Measurements from ENCODE around the gene BMPR1A. TPM values are rescaled to one million over a fixed set of nuclear protein-coding genes. Genes with fewer than 3 reads are reported as not detected.
"Not testable (repeated sequence)": the region's sequence is repeated elsewhere in the genome, so short reads cannot be mapped to it uniquely, and the experiment has no call there.

Gene BMPR1A
- total RNA-seq, 1 donor from 2014 or later: 3.0 TPM

DNA sequence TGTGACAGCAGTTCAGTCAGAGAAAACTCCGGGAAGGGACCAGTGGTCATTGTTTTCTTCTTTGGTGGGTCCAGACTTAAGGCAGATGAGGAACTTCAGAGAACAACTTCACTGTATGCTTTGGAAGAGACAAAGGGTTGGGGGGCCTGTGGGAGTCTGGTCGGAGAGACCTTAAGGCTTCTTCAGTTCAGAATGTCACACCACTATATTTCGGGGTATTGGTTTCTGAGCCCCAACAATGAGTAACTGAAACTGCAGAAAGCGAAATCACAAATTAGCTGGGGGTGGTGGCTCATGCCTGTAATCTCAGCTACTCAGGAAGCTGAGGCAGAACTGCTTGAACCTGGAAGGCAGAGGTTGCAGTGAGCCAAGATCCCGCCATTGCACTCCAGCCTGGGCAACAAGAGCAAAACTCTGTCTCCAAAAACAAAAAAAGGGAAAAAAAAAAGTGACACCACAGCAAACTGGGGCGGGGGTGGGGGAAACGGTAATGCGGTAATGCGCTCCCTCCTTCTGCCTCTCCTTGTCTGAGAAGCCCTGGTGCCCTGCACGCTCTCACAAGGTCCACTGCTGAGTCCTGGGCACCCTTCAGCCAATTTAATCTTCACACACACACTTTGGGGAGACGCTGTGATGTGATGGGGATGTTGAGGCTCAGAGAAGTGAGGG lies 209.7 kb downstream of the BMPR1A start:
- no peak for DNase-seq (ENCODE audit: low read depth, low spot score)

DNA sequence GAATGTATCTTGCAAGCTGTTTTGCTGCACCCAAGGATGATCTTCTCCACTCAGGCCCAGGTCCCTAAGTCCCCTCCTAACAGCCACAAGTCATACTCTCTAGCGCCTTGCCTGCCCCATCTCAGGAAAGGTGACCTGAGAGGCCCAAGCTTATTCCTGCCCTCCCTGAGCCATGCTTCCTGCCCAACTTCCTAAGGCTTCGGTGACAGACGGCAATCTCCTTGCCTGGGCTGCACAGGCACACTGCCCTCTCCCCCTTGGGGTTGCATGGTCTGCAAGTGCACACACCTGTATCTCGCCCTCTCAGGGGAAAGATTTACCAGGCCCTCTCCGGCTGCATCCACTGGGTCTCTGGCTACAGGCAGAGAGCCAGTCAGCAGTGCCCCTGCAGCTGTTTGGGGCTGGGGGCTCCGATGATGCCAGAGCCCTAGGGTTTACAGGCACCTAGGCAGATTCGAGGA lies 211.1 kb downstream of the BMPR1A start:
- DNase-seq (ENCODE audit: low read depth, low spot score): no peak

DNA sequence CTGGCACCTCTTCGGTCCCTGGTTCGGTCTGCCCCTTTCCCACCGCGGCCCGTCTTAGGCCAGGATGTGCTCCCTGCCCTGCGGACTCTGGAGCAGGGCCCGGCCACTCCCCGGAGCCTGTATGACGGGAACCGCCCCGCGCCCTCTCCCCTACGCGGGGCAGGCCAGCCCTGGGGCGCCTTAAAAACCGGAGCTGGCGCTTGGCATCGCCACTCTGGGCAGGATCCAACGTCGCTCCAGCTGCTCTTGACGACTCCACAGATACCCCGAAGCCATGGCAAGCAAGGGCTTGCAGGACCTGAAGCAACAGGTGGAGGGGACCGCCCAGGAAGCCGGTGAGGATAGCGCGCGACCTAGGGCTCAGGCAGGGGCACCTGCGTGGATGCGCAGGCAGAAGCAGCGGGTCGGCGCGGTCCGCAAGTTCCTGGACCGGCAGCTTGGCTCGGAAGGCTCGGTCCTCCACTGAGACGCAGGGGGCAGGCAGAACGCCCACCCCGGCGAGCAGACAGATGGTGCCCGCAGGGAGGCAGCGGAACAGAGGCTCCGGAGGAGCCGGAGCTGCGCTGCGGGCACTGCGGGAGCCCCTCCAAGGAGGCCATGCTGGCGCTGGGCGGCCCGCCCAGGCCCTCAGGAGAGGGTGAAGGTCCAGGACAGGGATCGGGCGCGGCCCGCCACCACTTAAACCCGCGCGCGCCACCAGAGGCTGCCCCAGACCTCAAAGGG lies 212.0 kb downstream of the BMPR1A start, which contains the start of gene ADIRF:
TSS of gene ADIRF (plus strand) at position 212 of the 723 bp plus-strand sequence. CDS start at position 275, 63 bp downstream.
- no peak for DNase-seq (ENCODE audit: low read depth, low spot score)

DNA sequence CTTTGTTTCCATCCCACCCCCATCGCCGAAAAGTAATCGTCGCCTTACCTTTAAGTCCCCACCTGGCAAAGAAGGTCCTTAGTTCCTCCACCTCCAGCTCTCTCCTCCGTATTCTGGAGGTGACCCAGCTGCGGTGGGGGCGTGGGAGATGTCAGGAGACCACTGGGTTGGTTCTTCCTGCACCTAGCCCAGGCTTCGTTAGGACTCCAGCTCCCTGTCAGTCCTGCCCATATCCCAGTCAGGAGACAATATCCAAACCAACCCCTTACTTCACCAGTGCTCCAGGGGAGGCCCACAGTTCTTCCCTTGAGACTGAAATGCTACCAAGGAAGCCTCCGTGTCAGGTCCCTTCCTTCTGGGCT lies 212.6 kb downstream of the BMPR1A start:
- DNase-seq (ENCODE audit: low read depth, low spot score): no peak

DNA sequence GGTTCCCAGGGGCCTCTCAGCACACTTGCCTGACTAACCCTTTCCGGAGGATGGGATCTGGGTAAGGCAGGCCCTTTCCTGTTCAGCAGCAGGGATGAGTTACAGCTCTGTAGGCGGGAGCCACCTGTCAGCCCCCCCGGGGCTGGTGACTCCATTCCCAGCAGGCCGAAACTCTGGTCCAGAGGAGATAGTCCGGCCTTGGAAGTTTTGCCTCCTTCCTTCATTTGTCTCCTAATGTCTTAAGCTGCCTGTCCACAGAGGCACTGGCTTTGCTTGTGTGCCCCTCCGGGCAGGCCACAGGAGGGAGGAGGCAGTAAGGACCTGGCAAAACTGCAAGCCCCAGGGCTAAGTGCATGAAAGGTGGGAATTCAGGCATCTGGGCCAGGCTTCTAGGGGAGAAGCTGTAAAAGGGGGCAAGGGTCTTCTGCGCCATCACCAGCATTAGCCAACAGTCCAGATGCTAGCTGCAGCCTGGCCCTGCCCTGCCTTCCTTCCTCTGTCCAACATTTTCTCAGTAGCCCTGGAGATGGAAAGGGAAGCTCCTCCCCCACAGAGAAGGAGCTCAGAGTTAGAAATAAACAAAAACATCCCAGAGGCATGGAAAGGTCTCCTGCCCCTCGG lies 213.1 kb downstream of the BMPR1A start:
- DNase-seq (ENCODE audit: low read depth, low spot score): no peak

DNA sequence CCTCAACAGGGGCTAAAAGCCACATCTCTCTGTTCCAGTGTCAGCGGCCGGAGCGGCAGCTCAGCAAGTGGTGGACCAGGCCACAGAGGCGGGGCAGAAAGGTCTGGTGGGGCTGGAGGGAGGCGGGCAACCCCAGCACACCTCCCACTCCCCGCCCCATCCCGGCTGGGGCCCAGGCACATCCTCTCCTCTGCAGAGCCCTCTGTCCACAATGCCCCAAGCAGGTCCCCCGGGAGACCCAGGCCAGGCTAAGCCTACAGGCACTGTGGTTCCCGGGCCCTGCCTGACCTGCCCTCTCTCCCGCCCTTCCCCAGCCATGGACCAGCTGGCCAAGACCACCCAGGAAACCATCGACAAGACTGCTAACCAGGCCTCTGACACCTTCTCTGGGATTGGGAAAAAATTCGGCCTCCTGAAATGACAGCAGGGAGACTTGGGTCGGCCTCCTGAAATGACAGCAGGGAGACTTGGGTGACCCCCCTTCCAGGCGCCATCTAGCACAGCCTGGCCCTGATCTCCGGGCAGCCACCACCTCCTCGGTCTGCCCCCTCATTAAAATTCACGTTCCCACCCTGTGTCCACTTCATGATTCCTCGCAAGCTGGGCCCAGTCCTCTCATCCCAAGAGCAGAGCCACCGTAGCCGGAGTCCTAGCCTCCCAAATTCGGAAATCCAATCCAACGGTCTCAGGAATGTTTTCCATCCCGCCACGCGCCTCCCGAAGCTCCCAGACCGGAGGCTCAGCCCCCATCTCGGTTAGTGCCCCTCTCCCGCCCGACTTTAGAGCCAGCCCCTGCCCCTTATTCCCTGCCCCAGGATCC lies 214.0 kb downstream of the BMPR1A start:
- no peak for DNase-seq (ENCODE audit: low read depth, low spot score)

DNA sequence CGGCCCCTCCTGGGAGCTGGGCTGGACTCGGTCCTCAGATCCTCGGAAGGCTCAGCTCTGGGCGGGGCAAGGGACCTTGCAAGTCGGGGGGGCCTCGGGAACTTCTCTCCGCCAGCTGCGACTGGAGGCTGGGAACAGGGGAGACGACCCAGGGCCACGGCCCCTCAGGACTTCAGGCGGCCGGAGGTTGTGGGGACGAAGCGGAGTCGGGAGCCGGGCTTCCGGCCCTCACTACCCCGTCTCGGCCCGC lies 214.5 kb downstream of the BMPR1A start:
- no peak for DNase-seq (ENCODE audit: low read depth, low spot score)

DNA sequence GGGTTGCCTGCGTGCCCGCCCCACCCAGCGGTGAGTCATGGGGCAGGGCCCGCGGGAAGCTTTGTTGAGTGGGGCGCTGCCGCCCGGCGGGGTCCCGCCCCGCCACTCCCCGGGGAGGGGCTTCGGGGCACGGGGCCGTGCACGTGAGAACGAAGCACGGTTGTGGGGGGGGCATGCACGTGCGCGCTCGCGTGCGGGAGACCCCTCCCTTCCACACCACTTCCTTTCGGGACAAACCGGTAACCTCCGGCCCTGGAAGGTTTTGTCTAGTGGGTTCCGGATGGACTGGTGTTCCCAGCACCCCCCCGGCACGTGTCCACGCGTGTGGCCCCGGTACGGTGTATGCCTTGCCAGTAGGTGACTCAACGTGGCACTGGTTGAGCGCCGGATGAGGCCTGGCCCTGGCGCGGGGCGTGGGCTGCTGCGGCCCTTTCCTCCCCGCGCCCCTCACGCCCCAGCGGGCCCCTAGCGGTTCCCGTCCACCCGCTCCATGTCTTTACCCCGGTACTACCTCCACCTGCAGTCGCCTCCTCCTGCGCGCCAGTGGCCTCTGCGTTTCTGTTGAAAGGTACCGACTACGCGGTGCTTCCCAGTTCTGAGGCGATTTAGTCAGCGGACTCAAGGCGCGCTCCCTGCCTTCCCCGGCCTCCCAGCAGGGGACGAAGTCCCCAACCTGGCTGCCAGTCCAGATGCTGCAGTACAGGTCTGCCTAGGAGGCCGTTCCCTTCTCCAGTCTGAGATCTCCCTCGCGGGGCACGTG lies 215.0 kb downstream of the BMPR1A start:
- DNase-seq (ENCODE audit: low read depth, low spot score): no peak

DNA sequence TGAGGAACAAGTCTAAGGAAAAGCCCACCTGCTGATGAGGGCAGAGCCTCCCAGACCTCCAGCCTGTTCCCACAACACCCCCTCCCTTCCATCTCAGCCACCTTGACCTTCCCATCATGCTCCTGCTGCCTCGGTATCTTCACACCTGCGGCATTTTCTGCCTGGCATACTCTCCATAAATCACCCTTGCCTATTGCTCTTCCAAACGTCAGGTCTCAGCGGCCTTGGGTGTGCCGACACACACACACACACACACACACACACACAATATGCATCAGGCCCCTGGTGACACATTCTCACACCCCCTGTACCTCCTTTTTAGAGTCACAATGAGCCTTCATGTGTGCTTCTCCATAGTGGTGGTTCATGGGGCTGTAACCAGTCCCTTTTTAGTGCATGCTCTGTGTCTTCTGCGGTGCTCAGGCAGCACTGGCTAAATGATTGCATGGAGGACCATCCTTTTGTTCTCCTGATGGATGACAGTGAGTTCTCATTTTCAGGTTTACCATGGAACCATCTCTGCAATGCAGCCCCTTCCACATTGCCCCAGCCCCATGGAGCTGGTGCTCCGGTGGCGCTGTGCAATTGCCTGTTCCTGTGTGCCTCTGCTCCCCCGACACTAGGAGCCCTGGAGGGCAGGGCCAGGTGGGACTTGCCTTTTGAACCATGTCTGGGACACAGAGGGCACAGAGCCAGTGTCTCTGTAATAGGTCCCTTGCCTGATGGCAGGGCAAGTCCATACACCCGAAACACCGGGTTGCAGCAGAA lies 216.4 kb downstream of the BMPR1A start:
- no peak for DNase-seq (ENCODE audit: low read depth, low spot score)

DNA sequence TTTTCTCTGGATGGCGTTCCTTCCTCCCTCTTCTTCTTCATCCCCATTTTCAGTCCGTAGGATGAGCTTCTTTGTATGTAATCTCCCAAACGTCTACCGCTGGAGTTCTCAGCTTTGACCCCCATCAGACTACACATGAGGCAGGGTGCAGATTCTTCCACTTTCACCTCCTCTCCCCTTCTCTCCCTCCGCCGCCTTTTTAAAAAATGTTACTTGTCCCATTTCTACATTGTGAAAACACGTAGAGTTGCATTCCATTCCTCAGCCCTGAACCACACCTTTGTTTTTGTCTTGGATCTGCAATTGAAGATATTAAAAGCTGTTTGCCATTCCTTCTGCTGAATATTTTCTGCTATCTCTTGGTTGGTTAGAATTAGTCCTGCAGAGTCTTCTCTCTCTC lies 218.1 kb downstream of the BMPR1A start:
- no peak for DNase-seq (ENCODE audit: low read depth, low spot score)

DNA sequence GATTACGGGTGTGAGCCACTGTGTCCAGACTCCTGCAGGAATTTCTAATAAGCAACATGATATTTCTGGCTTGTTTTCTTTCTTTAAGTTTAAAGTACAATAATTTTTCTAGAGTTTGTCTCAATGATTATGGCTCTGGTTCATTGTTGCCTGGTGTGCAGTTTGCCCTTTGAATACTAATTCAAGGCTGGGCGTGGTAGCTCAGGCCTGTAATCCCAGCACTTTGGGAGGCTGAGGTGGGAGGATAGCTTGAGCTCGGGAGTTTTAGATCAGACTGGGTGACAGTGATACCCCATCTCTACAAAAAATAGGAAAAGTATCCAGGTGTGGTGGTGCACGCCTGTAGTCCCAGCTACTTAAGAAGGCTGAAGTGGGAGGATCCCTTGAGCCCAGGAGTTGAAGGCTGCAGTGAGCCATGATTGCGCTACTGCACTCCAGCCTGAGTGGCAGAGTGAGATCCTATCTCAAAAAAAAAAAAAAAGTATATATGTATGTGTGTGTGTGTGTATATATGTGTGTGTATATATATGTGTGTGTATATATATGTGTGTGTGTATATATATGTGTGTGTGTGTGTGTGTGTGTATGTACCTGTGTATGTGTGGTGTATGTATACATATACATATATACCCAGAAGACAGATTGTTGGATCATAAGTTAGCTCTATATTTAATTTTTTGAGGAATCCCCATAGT lies 220.1 kb downstream of the BMPR1A start:
- no peak for DNase-seq (ENCODE audit: low read depth, low spot score)

DNA sequence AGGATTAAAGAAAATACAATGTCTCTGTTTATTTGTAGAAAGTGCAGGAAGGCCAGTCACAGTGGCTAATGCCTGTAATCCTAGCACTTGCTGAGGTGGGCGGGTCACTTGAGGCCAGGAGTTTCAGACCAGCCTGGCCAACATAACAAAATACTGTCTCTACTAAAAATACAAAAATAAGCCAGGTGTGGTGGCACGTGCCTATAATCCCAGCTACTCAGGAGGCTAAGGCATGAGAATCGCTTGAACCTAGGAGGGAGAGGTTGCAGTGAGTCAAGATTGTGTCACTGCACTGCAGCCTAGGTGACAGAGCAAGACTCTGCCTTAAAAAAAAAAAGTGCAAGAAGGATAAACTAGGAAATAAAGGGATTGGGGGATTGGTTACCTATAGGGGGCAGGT lies 222.0 kb downstream of the BMPR1A start:
- not testable (repeated sequence) for DNase-seq (ENCODE audit: low read depth, low spot score)

DNA sequence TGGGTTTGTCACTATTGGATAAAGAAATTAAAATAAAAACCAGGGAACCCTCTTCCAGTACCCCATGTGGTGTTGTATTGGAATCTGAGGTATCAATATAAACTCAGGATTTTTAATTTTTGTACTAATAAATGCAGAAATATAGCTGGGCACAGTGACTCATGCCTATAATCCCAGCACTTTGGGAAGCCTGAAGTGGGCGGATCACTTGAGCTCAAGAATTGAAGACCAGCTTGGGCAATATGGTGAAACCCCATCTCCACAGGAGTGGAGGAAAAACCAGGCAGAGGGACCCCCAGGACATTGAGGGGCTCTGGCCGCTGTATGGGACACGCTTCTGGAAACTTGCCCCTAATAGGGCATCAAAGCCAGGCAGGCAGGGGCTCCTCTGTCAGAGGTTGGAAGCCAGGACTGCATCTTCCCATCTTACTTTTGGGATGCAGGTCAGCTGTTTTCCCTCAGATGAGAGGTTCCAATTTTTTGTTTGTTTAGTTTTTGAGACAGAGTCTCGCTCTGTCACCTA lies 222.9 kb downstream of the BMPR1A start:
- no peak for DNase-seq (ENCODE audit: low read depth, low spot score)

DNA sequence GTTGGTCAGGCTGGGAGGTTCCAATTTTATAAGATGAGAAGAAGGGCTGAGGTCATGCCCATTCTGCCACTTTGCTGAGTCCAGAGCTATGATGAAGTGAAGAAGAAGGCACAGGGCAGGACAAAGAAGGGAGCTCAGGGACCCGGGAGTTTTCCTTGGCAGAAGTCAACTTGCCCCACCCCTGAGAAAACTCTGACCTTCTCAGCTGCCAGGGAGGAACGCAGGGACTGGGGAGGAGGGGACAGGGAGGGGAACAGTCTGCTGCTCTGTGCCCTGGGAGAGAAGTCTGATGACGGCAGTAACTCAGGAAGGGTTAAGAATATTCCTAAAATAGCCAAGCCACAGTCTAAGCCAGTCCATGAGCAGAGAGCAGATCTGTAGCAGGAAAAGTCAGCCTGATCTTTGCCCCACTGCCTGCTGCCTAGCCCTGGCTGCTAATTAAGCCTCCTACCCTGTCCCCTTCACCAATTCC lies 223.6 kb downstream of the BMPR1A start:
- DNase-seq (ENCODE audit: low read depth, low spot score): no peak

DNA sequence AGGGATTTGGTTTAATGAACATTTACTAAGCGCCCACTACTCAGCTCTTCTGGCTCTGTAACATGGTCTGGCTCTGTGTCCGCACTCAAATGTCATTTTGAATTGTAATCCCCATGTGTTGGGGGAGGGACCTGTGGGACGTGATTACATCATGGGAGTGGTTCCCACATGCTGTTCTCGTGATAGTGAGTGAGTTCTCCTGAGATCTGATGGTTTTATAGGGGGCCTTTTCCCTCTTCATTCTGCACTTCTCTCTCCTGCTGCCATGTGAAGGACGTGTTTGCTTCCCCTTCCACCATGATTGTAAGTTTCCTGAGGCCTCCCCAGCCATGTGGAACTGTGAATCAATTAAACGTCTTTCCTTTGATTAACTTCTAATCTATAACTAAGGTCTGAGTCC lies 224.6 kb downstream of the BMPR1A start:
- not testable (repeated sequence) for DNase-seq (ENCODE audit: low read depth, low spot score)

DNA sequence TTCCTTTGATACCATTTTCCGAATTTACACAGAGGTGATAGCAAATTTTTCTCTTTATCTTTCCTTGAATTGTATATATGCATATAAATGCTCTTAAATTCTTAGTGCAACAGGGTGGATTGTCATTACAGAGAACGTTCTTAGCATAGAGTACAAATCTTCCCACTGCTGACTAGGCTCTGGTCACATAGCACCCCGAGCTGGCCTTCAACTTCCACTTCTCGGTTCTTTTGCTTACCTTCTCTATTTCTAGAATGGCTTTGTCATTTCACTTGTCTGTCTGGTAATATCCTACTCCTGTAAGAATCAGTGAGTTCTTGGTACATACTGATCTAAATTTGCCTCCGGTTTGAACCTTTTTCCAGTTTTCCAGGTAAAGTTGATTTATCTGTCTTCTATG lies 225.3 kb downstream of the BMPR1A start:
- DNase-seq (ENCODE audit: low read depth, low spot score): no peak

All from pulmonary artery endothelial cell (primary cell).